Progenitor cell of endocrine pancreas (in vitro differentiated cells): ENCODE data around the gene SRSF7. TPM values are rescaled to one million over a fixed set of nuclear protein-coding genes. Genes with fewer than 3 reads are reported as not detected.

Experiments
- DNase-seq: peaks from one replicate; pipeline ENCODE4 v3.0.0; 2021; ENCODE audit warnings: low spot score; ENCODE audit not compliant: unreplicated experiment
- H3K27ac Mint-ChIP-seq: 2 replicates; pipeline ENCODE4 v1.8.0; 2021; ENCODE audit warnings: mild to moderate bottlenecking, moderate library complexity, mixed read lengths
- H3K27me3 Mint-ChIP-seq: 2 replicates; pipeline ENCODE4 v1.8.0; 2021; ENCODE audit warnings: mixed read lengths
- H3K36me3 Mint-ChIP-seq: 2 replicates; pipeline ENCODE4 v1.8.0; 2022; ENCODE audit warnings: mixed read lengths; ENCODE audit not compliant: insufficient read depth
- H3K4me1 Mint-ChIP-seq: 2 replicates; pipeline ENCODE4 v1.8.0; 2021; ENCODE audit warnings: low read depth, mixed read lengths
- H3K4me3 Mint-ChIP-seq: 2 replicates; pipeline ENCODE4 v1.8.0; 2021; ENCODE audit warnings: low read depth, mild to moderate bottlenecking, moderate library complexity, mixed read lengths
- H3K9me3 Mint-ChIP-seq: 2 replicates; pipeline ENCODE4 v1.8.0; 2021; ENCODE audit warnings: low read depth, mixed read lengths
- total RNA-seq: library from RNA; stranded (reverse); gene quantifications from 2 replicates; pipeline ENCODE4 v1.2.1, GENCODE V29; 2021
- TF ChIP-seq, protein P1 (sequence below): fragments of 200-600 bp; sonication (generic); IDR thresholded peaks from one replicate; pipeline ENCODE4 v1.5.0; 2021; ENCODE audit warnings: antibody characterized with exemption, mild to moderate bottlenecking; ENCODE audit not compliant: unreplicated experiment

Gene SRSF7
- total RNA-seq, 1 donor from 2014 or later: 258 TPM

DNA sequence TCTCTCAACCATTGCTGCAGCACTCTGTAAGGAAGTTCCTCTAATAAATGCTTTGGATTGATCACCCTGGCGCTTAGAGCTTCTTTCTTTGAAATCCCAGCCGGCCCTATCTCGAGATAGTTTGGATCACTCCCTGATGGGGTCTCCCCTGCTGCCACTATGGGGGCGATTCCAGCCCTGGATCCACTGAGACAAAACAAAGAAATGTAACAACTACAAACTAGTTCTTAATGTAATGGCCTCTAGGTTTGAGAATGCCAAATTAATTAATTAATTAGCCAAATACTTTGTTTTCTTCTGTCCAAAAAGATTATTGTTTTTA lies 15.2 kb downstream of the SRSF7 start:
- H3K36me3 Mint-ChIP-seq: peaks cover 38% of the 10 kb centered on the region
- TF ChIP-seq, protein P1, sequence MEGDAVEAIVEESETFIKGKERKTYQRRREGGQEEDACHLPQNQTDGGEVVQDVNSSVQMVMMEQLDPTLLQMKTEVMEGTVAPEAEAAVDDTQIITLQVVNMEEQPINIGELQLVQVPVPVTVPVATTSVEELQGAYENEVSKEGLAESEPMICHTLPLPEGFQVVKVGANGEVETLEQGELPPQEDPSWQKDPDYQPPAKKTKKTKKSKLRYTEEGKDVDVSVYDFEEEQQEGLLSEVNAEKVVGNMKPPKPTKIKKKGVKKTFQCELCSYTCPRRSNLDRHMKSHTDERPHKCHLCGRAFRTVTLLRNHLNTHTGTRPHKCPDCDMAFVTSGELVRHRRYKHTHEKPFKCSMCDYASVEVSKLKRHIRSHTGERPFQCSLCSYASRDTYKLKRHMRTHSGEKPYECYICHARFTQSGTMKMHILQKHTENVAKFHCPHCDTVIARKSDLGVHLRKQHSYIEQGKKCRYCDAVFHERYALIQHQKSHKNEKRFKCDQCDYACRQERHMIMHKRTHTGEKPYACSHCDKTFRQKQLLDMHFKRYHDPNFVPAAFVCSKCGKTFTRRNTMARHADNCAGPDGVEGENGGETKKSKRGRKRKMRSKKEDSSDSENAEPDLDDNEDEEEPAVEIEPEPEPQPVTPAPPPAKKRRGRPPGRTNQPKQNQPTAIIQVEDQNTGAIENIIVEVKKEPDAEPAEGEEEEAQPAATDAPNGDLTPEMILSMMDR: no peak
- H3K27me3 Mint-ChIP-seq: no peaks in the 10 kb centered on the region
- H3K9me3 Mint-ChIP-seq: peaks cover 9% of the 10 kb centered on the region
- H3K27ac Mint-ChIP-seq: no peak overlapping the region
- no peak for DNase-seq
- peaks cover 10% of the 10 kb centered on the region for H3K4me1 Mint-ChIP-seq
- no peak overlapping the region for H3K4me3 Mint-ChIP-seq

DNA sequence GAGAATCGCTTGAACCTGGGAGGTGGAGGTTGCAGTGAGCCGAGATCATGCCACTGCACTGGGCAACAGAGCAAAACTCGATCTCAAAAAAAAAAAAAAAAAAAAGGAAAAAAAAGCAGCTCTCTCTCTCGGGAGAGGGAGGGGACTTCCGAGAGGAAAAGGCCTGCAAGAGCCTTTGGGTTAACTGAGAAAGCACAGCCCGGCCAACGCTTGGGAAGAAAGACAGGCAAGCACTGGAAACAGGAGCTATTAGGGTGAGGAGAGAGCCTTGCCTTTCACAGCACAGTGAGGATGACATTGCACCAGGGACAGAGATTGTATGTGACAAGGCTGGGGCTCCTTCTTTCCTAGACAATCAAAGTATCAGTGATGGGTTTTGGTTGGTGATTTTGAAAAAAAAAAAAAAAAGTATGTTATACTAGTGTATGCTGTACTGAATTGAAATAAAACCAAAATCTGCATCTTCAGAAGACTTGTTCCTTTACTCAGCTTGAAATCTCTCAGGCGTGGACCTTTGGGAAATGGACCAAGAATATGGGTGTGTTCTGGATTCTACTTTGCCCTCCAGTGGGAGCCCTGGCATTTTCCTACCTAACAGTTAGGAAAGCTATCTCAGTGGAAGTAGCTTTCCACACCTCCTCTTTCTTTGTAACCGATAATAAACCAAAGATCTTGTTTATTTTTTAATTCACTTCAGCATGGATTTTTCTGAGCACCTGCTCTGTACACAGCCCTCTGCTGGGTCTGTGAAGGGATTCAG lies 16.7 kb downstream of the SRSF7 start:
- TF ChIP-seq, protein P1: no peak
- Mint-ChIP-seq H3K4me3 (no peak overlapping the region), H3K27me3 (no peaks in the 10 kb centered on the region), H3K9me3 (peaks cover 6% of the 10 kb centered on the region), H3K4me1 (peaks cover 10% of the 10 kb centered on the region), H3K27ac (peak overlapping the region; percentile 65), H3K36me3 (peaks cover 34% of the 10 kb centered on the region)
- DNase-seq: no peak

GRCh38 chr2:38733300-38733971 lies 17.7 kb downstream of the SRSF7 start:
- Mint-ChIP-seq H3K9me3 (no peaks in the 10 kb centered on the region), H3K27me3 (no peaks in the 10 kb centered on the region), H3K4me1 (peaks cover 10% of the 10 kb centered on the region), H3K4me3 (no peak overlapping the region), H3K36me3 (peaks cover 25% of the 10 kb centered on the region), H3K27ac (peak overlapping the region; percentile 59)
- DNase-seq: no peak
- TF ChIP-seq, protein P1: no peak

DNA sequence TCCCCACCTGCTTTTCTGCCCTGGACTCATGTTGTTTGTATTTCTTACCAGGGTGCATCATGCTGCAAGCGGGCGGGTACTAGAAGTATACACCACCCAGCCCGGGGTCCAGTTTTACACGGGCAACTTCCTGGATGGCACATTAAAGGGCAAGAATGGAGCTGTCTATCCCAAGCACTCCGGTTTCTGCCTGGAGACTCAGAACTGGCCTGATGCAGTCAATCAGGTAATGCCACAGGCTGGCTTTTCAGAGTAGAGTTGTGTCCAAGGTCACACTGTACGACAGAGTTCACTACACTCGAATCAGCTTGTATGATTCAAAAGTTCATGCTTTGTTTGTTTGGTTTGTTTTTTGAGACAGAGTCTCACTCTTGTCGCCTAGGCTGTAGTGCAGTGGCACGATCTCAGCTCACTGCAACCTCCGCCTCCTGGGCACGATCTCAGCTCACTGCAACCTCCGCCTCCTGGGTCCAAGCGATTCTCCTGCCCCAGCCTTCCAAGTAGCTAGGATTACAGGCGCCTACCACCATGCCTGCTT lies 19.4 kb downstream of the SRSF7 start:
- H3K9me3 Mint-ChIP-seq: no peaks in the 10 kb centered on the region
- H3K4me3 Mint-ChIP-seq: no peak overlapping the region

GRCh38 chr2:38731090-38731489 lies 20.1 kb downstream of the SRSF7 start:
- Mint-ChIP-seq H3K27me3 (no peaks in the 10 kb centered on the region), H3K27ac (no peak overlapping the region), H3K4me3 (no peak overlapping the region), H3K9me3 (no peaks in the 10 kb centered on the region), H3K4me1 (peaks cover 10% of the 10 kb centered on the region), H3K36me3 (peaks cover 16% of the 10 kb centered on the region)
- TF ChIP-seq, protein P1: no peak
- DNase-seq: no peak

More for the DNA sequence above, 19.4 kb downstream of the SRSF7 start:
- Mint-ChIP-seq H3K36me3 (peaks cover 16% of the 10 kb centered on the region), H3K27me3 (no peaks in the 10 kb centered on the region), H3K27ac (no peak overlapping the region), H3K4me1 (peaks cover 10% of the 10 kb centered on the region)
- no peak for DNase-seq
- TF ChIP-seq, protein P1: no peak
